COLO668 (cell line): ENCODE data around the gene CEP68.
A peak's percentile ranks its signal among the peaks of the same experiment; 100 is the strongest.
"Not testable (repeated sequence)": the region's sequence is repeated elsewhere in the genome, so short reads cannot be mapped to it uniquely, and the experiment has no call there.

Experiments used
- DNase-seq: peaks from one replicate; lab custom pipeline; 2025; ENCODE audit not compliant: unreplicated experiment; lab: John Stamatoyannopoulos, UW

CEP68 gene

DNA sequence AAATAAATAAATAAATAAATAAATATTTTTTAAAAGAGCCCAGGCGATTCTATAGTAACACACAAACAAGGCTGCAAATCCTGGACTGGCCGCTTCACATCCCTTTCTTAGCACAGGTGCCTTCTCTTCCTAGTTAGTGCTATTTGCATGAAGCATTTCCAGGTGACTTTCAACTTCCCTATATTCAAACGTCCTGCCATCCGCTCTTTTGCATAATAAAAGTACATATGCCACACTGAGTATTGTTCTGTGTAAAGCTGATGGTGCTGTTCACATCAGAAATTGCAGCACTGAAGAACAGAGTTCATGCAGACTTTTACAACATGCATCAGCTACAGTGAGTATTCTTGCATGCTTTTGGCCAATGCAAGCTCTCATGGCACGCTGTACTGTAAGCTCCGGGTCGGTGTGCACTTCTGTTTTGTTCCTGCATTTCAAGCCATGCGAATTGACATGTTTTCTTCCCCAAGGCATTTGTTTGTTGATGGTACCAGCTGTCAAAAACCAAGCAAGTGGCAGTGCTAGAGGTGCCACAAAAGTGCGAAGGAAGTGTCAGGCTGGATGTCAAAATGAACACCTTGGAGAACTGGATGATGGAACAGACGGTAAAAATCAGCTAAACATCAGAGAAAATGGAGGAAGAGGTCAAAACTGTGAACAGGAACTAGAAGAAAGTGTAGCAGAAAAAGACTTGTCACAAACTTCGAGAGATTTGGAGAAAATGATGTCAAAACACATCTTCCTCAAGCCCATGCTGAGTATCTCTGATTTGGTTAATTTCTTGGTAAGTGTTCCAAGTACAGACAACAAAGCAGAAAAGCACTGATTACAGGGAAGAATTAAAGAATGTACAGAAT, 25.5 kb upstream of the CEP68 start:
- no peak for DNase-seq

DNA sequence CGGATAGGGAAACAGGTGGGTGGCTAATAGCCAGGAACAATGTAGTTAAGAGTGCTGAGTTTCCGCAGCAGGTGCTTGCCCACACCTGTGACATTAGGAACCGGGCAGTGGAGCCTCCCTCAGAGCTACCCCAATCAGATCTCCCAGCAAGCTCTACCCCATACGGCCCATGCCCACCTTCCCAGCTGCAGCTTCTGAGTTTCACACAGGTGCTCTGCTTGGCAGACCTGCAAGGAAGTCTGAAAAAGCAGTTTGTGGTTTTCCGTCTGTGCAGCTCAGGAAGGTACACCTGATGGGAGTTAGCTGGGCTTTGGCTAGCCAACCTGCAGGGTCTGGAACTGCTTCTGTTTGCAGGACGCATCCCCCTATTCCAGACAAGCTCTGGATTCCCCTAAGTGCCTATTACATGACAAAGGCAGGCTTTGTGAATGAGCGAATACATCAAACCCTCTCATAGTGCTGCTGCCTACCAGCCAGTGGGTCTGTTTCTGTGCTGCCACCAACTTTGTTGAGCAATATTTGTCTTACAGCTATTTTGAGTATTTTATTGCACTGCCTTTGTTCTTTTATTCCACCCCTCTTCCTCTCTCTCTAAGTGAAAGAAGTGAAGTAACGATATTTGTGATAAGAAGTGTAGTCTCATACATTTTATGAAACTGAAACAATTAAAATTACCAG, 24.7 kb upstream of the CEP68 start:
- DNase-seq = peak; percentile 66

DNA sequence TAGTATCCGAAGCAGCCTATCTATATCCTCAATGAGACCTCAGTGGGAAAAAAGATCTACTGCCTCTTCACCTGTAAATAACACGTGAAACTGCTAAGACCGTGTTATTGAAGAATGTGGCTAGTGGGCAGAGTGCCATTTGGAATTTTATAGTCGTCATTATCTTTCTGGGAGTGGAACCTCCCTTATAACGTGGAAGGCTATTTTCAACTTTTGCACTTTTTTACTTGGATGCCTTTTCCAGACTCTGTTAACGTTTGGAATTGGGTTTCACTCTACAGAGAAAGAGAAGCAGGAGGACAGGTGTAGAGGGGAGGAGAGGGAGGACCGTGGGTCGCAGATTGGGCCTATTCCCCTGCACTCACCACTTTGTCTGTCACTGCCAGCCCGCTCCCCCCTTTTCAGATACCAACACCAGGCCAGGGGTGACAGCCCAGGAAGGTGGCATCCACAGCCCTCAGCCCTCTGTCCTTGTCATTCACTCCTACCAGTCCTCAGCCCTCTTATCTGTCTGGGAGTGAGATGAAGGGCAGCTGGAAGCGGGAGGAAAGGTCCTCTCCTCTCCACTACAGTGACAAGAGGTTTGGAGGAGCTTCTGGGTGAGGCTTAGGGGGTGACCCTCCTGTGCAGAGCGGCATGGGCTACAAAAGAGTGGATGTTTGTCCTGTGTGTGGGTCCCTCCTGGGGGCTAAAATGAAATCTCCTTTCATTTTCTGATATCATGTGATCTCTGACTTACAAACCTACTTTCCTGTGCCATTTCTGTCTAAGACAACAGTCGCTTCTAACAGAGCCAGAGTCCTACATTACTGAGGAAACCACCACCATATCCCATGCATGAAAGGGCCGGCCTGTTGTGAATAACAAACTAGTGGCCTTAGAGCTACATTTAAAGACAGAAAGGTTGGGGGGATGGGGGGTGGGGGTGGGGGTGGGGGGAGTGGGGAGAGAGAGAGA, 23.9 kb upstream of the CEP68 start:
- DNase-seq = no peak

DNA sequence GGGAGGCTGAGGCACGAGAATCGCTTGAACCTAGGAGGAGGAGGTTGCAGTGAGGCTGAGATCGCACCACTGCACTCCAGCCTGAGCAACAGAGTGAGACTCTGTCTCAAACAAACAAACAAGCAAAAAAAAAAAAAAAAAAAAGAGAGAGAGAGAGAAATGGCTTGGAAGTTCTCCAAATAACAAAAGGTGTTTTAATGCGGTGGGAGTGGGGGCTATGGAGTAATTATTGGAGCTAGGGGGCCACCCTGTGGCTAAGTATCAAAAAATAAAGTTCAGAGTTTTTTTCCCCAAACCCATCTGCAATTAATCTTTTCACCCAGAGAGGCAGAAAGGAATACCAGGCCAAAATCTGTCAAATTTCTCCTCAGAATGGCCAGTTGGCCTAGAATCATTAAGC, 23.0 kb upstream of the CEP68 start:
- no peak for DNase-seq

DNA sequence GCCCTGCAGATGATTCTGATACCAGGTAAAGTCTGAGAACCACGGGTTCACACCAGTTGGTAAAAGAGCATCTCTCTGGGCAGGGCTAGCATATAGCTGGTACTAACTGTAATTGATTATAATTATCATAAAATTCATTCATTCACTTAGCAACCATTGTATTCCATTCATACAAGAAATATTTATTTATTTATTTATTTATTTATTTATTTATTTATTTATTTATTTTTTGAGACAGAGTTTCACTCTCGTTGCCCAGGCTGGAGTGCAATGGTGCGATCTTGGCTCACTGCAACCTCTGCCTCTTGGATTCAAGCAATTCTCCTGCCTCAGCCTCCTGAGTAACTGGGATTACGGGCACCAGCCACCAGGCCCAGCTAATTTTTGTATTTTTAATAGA, 22.5 kb upstream of the CEP68 start:
- DNase-seq = not testable (repeated sequence)

DNA sequence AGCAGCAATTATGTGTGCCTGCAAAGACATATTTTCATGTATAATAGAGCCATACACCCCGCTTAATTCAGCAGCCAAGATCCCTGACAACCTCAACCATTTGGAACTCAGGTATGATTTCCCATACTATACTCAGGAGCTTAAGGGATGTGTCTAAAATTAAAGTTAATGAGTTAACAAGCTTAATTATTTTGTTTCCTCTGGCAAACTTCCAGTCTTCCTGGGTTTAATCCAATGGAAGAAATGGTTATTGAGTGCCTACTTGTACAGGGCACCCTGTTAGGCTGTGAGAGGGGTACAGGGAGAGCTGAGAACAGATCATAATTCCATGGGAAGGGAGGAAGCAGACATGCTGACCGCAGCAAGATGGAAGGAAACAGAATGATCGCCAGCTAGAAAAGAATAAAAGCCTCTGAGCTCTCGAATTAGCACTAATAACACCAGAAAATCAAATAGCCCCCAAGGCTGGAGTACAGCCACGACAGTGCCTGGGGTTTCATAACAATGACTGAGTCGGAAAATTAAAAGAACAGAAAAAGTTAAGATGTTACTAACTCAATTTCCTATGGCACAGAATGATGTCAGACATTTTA, 20.8 kb upstream of the CEP68 start:
- DNase-seq = no peak

DNA sequence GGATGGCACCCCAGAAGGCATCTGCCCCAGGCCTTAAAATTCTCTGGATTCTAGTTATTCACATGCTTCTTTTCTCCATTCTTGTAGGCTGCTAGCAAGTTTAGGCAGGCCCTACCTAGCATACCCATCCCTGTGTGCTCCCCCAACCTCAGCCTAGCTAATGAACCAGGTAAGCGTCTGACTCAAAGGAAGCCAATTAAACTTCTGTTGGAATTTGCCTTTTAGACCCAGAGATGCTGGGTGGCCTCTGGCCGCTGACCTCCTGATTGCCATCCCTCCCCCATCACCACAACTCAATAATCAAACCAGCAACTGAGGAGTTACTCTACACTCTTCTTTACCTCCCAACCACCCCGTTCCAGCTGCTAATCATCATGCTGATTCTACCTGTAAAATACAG, 19.0 kb upstream of the CEP68 start:
- no peak for DNase-seq

DNA sequence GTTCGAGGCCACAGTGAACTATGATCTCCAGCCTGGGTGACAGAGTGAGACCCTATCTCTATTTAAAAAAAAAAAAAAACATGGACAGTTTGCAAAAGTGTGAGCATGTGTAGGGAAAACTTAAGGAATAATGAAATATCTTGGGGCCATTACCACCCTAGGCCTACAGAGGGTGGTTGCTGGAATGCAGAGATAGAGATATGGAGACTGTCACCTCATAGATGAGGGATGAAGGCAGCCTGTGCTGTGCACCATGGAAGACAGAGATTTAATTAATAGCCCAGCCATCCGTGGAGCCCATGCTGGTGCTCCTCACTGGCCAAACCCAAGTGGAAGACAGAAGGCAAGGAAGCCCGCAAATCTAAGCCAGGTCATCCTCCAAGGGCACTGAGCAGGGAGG, 16.6 kb upstream of the CEP68 start:
- no peak for DNase-seq

DNA sequence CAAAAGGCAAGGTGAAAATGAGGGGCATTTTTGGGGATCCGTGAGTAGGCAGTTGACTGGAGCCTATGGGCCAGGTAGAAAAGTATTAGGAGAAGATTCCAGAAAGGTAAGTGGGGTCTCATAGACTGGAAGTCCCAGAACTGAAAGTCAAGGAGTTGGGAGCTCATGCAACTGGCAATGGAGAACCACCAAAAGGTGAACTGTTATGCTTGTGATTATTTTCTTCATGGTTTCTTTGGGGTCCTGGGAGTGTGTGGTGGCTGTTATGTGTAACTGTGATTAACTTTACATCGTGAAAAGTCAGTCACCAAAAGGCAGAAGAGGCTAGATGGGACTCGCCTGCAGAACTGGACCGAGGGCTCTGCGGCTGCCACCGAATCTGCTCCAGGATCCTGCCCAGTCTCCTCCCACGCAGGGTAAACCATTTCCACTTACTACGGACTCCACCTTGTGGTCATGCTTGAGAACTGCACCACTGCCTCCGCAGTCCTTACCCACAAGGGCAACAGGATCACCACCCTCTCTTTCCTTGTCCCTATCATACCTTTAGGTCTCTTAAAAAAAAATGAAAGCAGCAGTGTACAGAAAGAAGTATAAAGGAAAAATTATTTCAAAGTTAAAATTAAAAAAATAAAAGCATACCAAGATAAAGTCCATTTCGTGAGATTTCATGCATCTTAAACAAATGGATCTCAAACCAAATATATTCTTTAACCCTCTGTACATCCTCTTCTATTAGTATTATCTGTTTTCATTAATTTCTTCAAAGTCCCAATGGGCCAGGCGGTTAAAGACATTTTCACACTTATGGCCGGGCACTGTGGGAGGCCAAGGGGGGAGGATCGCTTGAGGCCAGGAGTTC, 15.6 kb upstream of the CEP68 start:
- peak; percentile 77 for DNase-seq

DNA sequence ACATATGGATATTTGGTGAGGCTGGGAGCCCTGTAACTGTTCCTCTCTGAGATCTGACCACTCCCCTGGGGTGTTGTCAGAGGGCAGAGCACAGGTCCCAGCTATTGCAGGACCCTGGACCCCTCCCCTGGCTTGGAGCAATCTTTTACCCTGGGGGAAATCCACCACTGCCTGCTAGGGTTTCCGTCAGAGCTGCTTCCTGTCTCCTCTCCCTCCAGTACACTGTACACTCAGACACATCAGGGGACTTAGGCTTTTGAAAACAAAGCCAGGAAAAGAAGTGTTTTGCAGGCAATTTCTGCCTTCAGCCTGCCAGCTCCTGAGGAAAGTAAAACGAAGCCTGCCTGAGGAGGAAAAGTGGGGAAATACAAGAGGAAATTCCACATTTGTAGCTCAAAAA, 13.2 kb upstream of the CEP68 start:
- no peak for DNase-seq

DNA sequence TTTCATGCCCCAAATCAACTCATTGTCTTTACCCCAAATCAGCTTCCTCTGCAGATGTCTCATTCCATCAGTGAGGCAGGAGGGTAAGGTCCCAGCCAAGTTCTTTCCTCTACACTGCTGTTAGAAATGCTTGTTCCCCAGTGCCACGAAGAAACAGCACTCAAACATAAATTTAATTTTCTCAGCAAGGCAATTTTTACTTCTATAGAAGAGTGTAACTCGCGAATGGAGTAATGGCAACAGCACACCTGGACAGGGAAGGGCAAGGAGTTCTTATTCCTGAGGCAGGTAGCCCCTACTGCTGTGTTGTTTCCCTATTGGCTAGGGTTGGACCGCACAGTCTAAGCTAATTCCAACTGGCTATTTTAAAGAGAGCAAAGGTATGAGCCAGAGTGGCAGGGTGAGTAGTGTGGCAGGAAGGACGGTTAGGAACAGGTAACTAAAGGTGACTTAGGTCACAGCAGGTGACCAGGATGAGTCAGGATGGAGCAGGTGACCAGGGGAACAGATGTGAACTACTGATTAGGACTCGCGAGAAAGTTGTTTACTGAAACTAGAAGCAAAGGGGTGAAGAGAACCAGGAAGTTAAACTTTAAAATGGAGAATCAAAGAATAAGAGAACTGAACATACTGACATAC, 12.0 kb upstream of the CEP68 start:
- no peak for DNase-seq

DNA sequence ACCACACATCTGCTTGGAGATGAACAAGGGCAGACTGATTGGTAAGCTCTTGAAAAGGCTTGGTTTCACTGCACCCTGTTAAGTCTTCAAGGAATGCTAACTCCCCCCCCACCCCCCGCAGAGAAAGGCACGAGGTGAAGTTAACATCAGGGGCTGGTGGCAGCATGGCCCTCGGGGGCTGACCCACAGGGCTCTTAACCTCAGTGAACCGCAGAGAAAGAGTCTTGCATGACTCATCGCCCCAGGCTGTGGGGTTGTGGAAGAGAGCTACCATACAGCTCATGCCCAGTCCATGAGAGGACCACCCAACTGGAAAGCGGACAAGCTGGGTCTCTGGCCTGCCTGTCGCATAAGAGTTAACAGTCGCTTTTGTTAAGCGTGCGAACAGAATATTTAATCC, 10.6 kb upstream of the CEP68 start:
- no peak for DNase-seq

DNA sequence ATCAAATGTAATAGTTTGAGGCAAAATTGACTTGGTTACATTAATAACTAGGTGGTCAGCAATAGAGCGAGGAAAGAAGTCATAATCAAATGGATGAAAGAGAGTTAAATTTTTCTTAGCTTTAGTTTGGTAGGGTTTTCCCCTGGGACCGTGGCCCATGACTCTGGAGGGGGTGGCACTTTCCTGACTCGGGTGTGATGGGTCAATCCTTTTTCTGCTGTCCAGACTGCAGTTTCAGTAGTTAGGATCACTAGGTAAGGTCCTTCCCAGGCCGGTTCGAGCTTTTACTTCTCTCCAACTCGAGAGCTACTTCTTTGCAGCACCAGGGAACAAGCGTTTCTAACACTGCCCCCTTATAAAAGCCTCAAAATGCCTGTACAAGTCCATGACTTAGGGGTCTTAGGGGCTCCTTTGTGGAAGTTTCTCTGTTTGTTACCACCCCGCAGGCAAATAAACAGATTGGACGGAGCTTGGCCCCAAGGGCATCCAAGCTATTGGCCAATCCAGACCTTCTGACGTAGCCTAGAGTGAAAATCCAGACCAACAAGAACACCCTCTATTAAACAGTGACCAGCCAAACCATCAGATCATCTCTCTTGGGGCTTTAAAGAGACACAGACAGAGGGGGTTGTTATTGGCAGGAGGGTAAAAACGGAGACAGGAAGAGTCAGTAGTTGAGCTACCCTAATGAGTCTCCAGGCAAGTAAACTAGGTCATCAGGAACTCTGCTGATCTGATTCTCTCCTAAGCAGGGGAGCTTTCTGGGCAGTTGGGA, 9.4 kb upstream of the CEP68 start:
- no peak for DNase-seq

DNA sequence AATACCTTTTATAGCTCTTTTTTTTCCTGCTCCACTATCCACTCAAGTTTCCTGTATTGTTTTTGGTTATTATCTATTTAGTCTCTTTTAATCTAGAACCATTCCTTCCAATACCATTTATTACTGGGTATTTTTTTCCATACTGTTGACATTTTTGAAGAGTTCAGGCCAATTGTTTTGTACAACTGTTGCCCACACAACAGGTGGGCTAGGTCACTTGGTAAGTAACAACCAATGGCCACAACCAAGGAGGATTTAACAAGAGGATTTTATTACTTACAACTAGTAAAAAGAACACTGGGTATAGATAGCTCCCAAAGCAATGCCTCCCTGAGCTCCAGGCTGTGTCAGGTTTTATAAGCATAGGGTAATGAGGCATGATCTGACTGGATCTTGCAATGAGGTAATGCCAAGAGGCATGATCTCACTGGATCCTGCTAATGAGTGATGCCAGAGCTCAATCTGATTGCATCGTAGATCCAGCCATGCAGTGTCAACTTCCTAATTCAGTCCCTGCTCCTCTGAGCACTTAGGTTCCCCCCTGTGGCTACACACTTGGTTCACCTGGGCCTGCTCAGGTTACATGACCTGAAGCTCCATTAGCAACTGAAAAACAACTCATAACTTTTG, 7.1 kb upstream of the CEP68 start:
- peak; percentile 58 for DNase-seq

DNA sequence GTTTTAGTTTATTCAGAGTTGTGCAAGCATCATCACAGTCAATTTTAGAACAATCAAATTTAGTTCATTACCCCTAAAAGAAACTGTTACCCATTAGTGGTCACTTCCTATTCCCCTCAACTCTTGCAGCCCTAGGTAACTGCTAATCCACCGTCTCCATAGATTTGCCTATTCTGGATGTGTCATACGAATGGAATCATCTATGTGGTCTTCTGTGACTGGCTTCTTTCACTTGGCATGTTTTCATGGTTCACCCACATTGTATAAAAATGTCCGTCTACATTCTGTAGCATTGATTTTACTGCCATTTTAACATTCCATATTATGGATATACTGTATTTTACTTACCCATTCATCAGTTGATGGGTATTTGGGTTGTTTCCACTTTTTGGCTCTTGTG, 5.3 kb upstream of the CEP68 start:
- DNase-seq = no peak

DNA sequence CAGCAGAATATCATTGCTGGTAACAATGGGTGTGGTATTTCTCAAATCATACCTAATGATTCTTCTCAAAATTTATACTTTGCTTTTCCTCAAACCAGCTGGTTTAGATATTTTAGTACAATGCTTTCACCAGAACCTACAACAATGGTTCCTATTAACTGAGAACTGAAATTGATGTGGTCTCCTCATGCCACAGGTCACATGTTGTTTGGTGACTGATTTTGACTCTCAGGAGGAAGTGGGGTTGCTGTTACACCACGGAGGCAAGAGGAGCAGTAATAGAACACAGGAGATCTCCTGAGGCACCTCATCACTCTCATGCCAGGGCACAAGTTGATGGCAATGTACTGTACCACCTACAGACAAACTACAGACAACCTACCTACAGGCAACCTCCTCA, 3.0 kb upstream of the CEP68 start:
- DNase-seq = no peak

DNA sequence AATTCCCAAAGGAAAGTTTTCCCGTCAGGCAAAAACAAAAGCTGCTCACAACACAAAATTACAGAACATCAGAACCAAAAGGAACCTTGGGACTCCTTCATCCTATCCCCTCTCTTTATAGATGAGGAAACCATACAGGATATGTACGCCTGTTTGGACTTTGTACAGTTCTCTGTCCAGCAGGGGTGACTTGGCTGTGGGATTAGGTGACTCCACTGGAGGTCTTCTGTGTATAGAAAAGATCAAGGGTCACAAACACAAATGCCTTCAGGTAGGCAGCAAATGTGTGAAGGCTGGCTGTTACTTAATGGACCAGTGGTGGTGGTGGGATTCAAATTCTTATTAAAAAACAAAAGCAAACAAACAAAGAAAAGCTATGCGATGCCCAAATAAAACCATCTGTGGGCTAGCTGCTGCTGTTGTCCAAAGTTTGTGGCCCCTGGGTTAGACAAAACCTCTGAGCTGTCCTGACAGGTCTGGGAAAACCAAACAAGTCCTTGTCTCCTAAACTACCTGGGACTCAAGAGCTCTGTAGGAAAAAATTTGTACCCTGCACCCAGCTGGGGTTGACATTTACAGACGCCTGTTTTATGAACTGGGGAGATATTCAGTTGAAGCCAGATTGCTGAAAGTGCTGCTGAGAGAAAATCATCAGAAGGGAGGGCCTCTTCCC, 1.3 kb upstream of the CEP68 start:
- no peak for DNase-seq
